LNCAP (cell line): ENCODE measurements around the gene BAD.
A peak's percentile ranks its signal among the peaks of the same experiment; 100 is the strongest.

Source experiments
- TF ChIP-seq, protein P1 (sequence below): fragments of 450-650 bp; IDR thresholded peaks from 2 replicates; pipeline ENCODE4 v1.5.1; 2017; ENCODE audit warnings: mild to moderate bottlenecking

Gene BAD

DNA sequence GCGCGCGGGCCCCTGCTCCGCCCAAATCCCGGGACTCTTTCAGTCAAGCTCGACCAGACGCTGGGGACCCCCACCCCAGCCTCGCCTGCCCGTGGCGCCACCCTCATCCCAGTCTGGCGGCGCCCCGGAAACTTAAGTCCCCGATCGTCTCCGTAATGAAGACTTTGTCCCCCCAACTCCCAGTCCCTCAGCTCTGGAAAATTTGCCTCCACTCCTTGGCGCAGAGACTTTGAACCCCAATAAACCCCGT is 32.8 kb downstream of the BAD start:
- TF ChIP-seq, protein P1, sequence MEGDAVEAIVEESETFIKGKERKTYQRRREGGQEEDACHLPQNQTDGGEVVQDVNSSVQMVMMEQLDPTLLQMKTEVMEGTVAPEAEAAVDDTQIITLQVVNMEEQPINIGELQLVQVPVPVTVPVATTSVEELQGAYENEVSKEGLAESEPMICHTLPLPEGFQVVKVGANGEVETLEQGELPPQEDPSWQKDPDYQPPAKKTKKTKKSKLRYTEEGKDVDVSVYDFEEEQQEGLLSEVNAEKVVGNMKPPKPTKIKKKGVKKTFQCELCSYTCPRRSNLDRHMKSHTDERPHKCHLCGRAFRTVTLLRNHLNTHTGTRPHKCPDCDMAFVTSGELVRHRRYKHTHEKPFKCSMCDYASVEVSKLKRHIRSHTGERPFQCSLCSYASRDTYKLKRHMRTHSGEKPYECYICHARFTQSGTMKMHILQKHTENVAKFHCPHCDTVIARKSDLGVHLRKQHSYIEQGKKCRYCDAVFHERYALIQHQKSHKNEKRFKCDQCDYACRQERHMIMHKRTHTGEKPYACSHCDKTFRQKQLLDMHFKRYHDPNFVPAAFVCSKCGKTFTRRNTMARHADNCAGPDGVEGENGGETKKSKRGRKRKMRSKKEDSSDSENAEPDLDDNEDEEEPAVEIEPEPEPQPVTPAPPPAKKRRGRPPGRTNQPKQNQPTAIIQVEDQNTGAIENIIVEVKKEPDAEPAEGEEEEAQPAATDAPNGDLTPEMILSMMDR: no peak

GRCh38 chr11:64251016-64251752 is 33.3 kb downstream of the BAD start, which contains the start of gene PLCB3:
Gene PLCB3, plus strand, starts transcription at chr11:64251530. Its CDS starts 120 bp downstream, at chr11:64251650.
- TF ChIP-seq, protein P1: peak; percentile 83

DNA sequence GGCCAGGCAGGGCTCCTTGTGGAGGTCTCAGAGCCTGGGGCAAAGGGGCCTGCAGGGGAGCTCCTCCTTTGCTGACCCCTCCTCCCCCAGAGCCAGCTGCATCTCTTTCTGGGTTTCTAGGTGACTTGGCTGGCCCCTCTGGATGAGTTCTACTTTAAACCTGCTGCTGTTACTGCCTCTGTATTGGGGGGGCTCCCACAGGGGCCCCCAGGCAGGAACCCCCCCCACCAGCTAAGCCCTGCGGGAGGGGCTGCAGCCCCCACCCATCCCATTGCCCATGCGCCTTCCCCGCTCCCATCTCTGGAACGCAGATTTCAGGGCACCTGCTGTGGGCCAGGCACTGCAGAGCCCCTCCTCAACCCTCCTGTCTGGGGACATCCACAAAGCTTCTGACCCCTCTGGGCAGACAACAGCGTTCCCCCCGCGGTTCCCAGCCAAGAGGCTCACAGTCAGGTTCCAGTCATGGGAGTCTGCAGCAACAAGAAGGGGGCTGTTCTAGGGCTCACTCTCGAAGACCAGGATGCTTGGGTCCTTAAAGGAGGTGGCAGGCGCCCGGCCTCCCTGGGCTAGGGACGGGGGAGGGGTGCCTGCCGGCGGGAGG is 34.0 kb downstream of the BAD start:
- TF ChIP-seq, protein P1: no peak

- TF ChIP-seq, protein P1: no peak
These were observed 34.7 kb downstream of the BAD start for GRCh38 chr11:64249563-64250414.

DNA sequence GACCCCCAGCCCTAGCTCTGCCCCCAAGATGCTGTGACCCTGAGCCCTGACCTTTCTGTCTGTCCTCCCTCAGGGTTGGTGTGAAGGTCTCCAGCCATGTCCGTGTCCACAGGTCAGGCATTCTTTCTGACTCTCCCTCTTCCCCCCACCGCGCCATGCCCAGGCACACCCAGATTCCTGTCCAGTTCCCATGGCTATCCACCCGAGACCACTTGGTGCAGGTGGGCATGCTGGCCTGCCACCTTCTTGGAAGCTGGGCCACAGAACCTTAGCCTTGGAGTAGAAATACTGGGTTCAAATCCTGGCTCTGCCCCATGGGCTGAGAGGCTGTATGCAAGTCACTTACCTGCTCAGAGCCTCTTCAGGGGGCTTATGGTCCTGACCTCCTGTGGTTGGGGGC is 35.4 kb downstream of the BAD start:
- TF ChIP-seq, protein P1: no peak

- TF ChIP-seq, protein P1: no peak
These were observed 35.9 kb downstream of the BAD start for GRCh38 chr11:64248578-64248977.

- TF ChIP-seq, protein P1: no peak
These were observed 36.5 kb downstream of the BAD start for GRCh38 chr11:64247729-64248531.
